Endothelial cell of umbilical vein (primary cell): ENCODE data around the gene CHERP.

Experiments
- CTCF ChIP-seq, 2 donors: IDR thresholded peaks; 1 replicate in 1 of 2; 2 replicates in 1 of 2; pipeline ENCODE4 v1.5.1; 2011; ENCODE audit warnings: low read length in 2 of 2, mild to moderate bottlenecking in 2 of 2, moderate library complexity in 2 of 2, control low read depth in 1 of 2, inconsistent platforms in 1 of 2, low read depth in 1 of 2; ENCODE audit not compliant: insufficient read depth in 1 of 2; ENCODE audit errors: extremely low read depth in 1 of 2
- EZH2 ChIP-seq: IDR thresholded peaks from 2 replicates; pipeline ENCODE4 v1.6.1; 2012; ENCODE audit warnings: borderline replicate concordance, low read depth, mild to moderate bottlenecking, moderate library complexity, low read length, inconsistent platforms; ENCODE audit not compliant: severe bottlenecking
- FOS ChIP-seq: IDR thresholded peaks from 2 replicates; pipeline ENCODE4 v1.6.1; 2011; ENCODE audit warnings: mild to moderate bottlenecking, low read length, moderate library complexity, borderline replicate concordance; ENCODE audit not compliant: insufficient read depth
- GATA2 ChIP-seq: IDR thresholded peaks from 2 replicates; pipeline ENCODE4 v1.7.0; 2011; ENCODE audit warnings: low read depth, mild to moderate bottlenecking, moderate library complexity, mixed read lengths, low read length; ENCODE audit not compliant: insufficient read length, insufficient read depth
- JUN ChIP-seq: IDR thresholded peaks from 2 replicates; pipeline ENCODE4 v1.6.1; 2011; ENCODE audit warnings: borderline replicate concordance, low read depth; ENCODE audit not compliant: insufficient read length, insufficient read depth
- MAX ChIP-seq: IDR thresholded peaks from 2 replicates; pipeline ENCODE4 v1.6.1; 2011; ENCODE audit not compliant: insufficient read depth, insufficient read length
- MYC ChIP-seq: IDR thresholded peaks from one replicate; pipeline ENCODE4 v1.6.1; 2011; ENCODE audit warnings: mild to moderate bottlenecking, low read depth, low read length
- POLR2A ChIP-seq: IDR thresholded peaks from 2 replicates; pipeline ENCODE4 v1.6.1; 2012; ENCODE audit warnings: low read depth, mild to moderate bottlenecking, control low read depth, low read length
- POLR2AphosphoS5 ChIP-seq: IDR thresholded peaks from 2 replicates; pipeline ENCODE4 v1.6.1; 2012; ENCODE audit warnings: low read depth, mild to moderate bottlenecking, control low read depth, low read length, moderate library complexity; ENCODE audit not compliant: insufficient read depth

- TF ChIP-seq CTCF (IDR thresholded peaks at IDR 0.05; ENCODE audit: extremely low read depth in 1 of 2, insufficient read depth in 1 of 2, low read depth in 1 of 2, low read length in 2 of 2): no peak
- TF ChIP-seq POLR2A: no peak
- TF ChIP-seq MAX: no peak
- TF ChIP-seq EZH2: no peak
- TF ChIP-seq GATA2: no peak
- no peak for TF ChIP-seq POLR2AphosphoS5
- no peak for TF ChIP-seq JUN
- TF ChIP-seq MYC: no peak
- TF ChIP-seq FOS: no peak
Observed at GRCh38 chr19:16577531-16577985, 35.3 kb upstream of the CHERP start.
